HG03439 (cell line): ENCODE data around the gene PDE11A.

ENCODE experiments used
- ATAC-seq: cut with Tn5 transposase; IDR thresholded peaks from one replicate; pipeline ENCODE4 v1.9.1; 2021; ENCODE audit warnings: mild to moderate bottlenecking, moderate library complexity; ENCODE audit not compliant: unreplicated experiment

The PDE11A gene

DNA sequence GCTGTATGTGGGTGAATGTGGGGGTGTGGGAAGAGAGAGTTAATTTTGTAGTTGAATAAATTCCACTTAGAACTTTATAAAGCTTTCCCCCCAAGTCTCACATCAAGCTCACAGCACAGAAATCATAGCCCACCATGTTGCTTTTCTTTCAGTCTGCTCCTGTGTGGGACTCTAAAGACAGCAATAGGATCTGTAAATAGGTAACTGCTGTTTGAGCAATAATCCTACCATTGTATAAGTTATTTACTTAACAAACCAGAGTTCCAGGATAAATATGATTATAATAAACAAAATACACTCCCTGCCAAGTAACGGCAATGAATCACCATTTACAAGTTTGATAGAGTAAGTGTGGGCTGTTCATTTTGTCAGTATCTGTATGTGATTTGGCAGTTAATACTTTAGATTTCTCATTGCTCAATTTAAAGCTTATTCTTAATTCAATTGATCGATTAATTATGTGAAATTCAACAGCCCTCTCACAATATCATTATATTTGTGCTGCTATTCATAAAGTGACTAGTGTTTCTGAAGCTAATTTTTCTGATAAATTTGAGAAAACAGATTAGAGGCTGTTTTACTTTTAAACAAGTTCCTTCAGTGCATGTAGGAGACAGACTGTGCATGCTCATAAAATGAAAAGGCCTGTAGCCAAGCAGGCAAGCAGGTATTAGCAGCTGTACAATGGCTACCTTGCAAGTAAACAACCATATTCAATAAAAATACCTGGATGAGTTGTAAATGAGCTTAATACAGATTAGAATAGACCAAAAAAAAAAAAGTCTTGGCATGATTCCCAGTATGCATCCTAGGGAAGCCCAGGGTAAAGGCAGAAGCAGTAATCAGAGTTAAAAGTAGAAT lies 142.7 kb downstream of the PDE11A start:
- ATAC-seq: no peak

DNA sequence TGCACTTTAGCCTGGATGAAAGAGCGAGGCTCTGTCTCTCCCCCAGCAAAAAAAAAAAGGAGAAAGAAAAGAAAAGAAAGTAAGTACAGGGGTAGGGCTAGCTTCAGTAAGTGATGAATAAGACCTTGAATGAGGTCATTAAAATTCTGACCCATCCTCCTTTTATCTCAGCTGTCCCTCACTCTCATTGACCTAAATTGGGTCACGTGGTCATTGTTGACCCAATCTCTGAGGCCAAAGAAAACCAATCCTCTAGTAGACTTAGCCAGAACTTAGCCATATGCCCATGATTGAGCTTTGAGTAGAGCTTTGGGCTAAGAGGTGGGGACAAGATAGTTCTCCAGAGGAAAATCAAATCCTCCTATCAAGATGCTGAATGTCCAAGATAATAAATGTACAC lies 149.3 kb downstream of the PDE11A start:
- no peak for ATAC-seq

DNA sequence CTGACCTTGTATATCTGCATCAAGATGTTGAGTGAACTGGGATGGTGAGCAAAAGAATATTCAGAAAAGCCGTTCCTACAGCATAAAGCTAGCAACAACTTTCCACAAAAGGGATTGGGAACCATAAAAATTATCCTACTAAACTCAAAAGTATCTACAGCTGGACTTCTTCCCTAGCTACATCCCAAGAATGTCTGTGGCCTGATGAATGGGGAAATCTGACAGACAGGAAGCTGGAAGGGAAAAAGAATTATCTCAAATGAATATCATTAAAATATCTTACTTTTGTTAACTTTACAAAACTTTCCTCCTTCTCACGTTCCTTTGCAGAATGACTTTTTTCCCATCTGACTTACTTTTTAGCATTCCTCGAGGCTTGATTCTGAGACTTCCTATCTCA lies 150.9 kb downstream of the PDE11A start:
- no peak for ATAC-seq

DNA sequence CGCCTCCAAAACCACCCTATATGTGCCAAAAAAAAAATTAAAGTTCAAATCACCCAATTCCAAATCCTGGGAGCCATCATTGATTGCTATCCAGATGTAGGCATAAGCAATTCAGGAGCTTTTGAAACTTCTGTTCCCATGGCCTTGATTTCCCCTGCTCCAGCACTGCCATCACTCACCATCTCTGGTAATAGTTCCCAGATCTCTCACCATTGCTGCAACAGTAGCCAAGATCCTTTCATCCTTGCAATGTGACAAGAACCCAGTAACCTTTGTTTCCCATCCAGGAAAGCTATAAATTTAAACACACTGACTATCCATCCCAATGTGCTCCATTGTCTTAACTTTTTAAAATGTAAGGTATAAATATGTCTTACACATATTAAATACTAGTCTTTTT lies 155.4 kb downstream of the PDE11A start:
- ATAC-seq: no peak

DNA sequence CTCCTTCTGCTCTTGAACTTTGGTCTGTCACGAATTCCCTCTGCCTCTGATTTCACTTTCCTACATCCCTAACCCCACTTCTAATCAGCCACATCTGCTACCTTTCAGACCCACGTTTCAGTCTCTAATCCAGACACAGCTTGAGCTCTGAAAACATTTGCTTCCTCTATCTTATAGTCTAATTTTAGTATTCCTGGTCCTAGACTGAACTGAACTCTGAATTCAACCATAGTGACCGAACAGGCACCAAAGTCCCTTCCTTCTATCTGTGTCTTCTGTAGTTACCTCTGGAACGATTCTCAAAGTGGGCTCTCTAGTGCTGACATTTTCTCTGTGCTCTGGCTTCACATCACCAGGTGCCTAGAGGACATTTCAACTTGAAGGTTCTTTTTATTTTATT lies 156.2 kb downstream of the PDE11A start:
- no peak for ATAC-seq

DNA sequence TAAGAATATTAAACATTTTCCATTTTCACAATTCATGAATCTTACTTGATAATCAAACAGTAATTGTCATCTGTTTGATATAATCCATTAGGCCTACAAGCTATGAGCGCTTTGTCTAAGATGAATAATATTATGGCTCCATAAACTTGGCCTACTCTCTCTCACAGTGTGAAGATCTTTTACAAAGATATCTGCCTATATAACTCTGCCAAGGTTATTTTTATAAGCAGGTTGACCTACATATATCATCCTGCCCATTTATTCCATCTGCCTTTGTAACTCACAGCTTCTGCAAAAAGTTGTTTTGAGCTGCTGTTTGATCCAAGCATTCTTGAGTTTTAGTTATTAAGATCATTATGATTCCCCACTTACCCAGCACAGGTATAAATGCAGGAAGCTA lies 158.3 kb downstream of the PDE11A start:
- ATAC-seq: no peak

DNA sequence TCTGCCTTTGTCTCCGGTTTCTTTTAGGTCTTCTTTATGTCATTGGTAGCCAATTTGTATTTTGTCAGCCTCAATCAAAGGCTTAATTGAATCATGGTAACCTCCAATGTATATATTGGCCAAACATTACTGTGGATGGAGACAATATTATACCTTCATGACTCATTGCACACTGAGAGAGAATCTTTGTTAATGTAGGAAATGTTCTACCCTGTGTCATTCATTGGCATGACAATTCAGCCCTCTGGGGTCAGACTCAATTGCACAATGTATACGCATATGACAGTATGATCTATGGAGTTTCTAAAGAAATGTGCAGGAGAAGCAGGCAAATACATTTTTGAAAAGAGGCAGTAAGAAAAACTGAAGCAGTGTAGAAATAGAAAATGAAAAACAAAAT lies 162.6 kb downstream of the PDE11A start:
- no peak for ATAC-seq

DNA sequence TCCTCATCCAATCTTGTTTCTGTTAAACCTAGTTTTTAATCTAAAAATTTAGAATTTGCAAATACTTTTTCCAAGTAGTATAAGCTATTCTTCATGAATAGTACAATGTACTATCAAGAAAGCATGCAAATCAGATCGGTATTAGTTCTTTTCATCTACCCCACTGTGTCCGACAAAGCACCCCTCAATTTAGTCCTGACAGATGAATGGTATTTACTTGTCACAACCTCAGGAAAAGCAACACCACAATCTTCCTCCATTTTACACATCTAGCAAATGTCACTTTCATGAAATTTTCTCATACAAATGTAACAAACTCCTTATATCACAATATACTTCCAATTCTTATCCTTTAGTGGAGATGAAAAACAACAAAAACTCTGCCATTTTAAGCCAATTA lies 163.8 kb downstream of the PDE11A start:
- ATAC-seq: no peak

DNA sequence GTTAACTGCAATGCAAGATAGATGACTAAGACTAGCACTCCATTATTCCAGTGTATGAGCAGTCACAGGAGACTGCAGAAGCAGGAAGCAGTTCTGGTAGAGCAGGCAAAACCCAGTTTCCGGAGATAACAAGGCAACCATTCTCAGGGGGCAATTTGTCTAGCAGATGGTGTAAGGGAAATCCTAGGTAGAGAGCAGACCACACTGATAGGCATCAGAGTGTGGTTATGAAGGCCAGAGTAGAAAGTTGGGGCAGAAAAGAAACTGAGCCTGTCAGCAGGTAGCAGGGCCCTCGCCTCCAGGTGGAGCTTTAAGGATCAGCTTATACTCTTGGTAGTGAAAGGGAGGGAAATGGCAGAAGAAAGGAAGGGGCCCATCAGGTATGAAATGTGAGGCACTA lies 164.4 kb downstream of the PDE11A start:
- ATAC-seq: no peak

DNA sequence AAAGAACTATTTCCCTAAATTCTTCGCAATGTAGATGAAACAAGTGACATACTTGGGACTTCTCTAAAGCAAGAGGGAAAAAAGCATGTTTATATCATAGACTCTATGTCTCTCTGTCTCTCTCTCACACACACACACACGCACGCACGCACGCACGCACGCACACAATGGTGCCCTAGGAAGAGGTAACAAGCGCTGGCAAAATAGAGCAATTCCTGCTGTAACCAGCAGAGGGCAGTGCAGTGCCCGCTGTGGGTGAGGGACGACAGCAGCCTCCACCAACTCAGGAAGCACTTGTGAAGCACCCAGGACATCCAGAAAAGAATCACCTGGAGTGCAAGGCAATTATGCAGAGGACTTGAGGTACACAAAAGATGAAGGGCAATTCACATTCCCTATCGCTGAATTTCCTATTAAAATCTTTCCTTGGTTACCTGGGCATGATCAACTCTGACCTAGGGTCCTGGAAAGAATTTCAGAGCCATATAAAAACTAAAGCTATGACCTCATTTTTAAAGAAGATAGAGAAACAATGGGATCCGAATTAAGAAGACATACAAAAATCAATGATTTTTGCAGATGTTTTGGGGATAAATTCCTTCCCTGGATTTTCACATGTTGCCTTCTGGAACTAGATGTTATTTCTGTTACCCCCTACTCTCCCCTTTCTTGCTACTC lies 166.4 kb downstream of the PDE11A start:
- peak; percentile 95 for ATAC-seq

DNA sequence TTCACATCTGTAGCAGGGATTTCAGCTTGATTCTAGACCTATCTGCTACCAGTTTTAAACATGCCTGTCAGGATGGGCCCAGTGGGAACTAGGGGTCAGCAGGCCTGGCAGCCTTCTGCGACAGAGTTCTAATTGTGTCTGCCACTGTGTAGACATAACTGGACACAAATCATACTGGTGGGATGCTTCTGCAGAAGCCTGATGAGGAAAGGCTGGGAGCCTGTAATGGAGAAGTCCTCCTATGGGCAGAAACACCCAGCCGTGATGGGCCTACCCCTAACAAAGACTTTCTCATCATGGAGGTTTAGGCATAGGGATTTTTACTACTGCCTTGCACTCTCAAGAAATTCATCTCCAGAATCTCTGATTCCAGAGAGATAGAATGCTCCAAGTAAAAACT lies 166.9 kb downstream of the PDE11A start:
- no peak for ATAC-seq

DNA sequence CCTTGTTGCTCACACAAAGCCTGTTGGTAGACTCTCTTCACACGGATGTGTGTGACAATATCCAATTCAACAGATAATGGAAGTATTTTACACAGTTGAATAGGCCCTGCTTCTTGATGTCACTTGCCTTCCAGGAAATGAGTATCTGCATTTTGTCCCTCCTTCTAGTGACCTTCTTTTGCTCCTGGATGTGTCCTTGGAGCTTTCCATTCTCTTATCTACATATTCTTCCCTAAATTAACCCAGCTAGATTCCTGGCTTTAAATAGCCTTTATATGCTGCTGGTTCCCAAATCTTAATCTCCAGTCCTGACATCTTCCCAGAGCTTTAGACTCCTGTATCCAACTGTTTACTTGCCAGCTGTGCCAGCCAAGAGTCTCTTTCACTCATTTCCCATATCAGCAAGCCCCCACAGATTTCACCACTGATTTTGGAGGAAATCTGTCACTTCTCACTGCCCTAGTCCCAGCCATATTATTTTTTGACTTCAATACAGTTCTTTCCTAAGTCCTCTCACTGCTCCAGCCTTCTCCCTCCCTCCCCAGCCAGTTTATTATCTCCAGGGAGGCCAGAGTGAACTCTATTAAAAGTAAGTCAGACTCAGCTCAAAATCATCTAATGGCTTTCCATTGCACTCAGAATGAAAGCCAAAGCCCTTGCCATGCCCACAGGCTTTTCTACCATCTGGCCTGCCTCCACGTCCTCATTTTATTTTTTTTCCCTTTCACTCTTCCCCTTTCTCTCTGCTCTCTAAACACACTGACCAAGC lies 170.0 kb downstream of the PDE11A start:
- no peak for ATAC-seq

DNA sequence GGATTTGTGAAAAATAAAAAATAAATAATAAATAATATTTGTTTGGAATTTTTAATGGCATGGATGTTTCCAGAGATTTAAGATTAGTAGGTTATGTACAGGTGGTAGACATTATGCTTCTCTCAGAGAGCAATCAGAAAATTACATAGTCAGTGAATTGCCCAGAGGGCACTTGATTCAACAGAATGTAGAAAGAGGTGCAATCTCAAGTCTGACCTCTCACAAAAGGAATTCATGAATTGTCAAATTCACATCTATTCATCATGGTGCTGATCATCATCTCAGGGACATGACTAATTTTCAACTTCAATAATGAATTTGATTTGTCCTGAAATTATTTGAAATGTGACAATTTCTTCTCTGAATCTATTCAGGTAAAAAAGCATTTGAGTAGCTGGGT lies 172.5 kb downstream of the PDE11A start:
- ATAC-seq: no peak

DNA sequence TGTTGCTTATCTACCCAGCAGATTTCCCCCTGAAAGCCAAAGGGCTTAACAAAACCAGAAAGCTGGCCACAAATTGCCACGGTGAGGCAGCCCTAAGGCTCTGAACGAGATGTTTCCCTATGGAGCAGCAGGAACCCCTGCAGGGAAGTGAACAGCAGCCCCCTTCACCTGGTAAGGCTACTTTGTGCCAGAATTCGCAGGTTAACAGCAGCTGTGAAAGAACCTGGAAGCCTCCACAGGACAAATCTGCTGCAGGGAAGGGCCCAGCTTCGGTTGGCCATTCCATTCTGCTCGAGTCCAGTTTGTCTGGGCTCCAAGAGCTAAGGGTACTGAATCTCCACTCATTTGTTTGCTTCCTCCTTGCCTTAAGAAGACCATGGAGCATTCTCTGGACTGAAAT lies 175.3 kb downstream of the PDE11A start:
- ATAC-seq: no peak

DNA sequence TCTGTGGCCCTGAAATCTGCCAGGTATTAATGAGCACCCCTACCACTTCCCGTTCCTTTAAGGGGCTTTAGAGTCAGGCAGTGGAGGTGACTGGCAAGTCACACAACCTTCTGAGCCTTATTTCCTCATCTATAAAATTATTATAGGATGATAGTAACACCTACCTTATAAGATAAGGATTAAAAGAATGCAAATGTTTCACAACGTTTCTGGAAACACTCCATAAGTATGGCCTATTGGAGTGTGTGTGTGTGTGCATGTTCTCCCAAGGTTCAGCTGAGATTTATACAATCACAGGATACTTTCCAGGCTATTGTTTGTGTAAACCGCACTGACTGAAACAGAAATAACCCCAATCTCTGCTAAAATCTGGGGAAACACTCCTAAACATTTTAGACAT lies 176.0 kb downstream of the PDE11A start:
- ATAC-seq: no peak

DNA sequence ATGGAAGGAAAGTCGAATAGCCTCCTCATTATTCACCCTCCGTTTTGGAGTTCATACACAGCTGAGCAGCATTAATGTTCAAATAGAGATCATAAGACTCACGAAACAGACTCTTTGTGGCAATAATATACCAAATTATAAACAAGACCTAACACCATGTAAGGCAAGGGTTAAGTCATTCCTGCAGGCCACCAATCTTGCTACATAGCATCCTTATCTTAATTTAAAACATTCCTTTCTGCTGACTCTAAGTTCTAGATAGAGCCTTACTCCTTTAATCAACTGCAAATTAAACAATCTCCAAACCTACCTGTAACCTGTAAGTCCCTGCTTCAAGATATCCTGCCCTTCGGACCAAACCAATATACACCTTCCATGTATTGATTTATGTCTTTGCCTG lies 178.0 kb downstream of the PDE11A start:
- no peak for ATAC-seq

DNA sequence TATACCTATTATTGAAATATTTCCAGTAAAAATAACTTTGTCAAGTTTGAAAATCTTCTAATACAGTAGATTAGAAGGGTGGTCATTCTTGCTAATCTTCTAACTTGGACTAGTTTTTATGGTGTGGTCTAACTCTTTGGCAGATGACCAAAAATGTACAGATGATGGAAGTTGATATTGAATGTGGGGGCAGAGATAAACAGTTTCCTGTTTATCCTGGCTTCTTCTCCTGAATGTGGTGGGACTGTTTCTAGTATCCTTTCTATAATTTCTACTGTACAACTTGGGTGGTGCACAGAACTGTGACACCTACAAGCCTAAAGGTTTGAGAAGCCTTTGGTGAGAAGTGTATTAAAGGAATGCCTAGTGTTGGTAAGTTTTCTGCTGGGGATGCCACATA lies 178.7 kb downstream of the PDE11A start:
- no peak for ATAC-seq

DNA sequence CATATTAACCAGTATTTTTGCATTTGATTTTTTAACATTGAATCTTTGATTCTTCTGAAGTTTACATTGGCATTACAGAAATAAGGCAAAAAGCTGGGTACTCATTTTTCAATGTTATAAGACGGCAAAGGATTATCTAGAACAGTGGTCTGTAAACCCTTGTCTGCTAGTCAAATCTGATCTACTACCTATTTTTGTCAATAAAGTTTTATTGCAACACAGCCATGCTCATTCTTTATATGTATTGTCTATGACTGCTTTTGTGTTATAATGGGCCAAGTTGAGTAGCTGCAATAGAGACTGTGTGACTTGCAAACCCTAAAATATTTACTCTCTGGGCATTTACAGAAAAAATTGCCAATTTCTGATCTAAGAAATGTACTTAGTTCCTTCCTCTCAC lies 181.0 kb downstream of the PDE11A start:
- ATAC-seq: no peak

DNA sequence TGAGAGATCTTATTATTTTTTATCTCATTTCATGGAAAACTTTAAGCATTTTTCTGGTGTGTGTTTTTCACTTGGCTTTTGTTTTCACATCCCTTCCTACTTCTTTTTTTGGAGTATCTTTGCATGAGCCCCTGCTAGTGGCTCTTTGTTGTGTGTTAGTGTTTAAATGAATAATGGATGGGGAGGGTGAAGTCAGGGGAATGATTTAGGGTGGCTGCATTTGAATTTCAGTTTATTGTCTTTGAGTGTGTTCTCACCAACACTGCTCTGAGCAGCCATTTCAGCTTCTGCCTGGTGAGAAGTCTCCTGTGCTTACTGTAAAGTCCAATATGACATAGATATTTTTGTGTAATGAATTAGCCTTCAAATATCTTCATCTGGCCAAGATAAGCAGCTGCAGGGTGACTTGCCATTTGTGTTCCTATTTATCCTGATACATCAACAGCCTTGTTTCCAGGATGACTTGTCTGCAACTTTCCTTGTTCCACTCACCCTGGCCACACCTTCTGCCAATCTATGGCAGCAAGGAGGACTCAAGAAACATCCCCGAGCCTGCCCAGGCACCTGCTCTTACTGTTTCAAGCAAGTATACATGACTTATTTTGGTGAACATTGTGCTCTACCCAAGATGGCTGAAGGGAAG lies 182.6 kb downstream of the PDE11A start:
- ATAC-seq: no peak

DNA sequence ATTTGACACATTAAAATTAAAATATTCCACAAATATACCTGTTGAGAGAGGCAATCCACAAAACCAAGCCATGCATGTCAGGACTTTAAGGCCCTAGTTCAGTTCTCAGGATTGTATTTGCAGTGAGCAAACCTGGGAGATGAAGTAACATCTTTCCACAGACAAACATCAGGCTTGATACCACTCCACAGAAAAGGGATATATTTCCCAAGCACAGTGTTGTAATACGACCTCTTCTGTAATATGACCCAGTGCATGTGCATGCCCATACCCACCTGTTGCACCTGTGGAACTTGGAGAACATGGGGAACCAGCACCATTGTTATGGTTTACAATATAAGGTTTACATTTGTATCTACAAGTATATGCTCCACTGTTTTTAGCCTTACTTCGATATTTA lies 184.0 kb downstream of the PDE11A start:
- no peak for ATAC-seq

DNA sequence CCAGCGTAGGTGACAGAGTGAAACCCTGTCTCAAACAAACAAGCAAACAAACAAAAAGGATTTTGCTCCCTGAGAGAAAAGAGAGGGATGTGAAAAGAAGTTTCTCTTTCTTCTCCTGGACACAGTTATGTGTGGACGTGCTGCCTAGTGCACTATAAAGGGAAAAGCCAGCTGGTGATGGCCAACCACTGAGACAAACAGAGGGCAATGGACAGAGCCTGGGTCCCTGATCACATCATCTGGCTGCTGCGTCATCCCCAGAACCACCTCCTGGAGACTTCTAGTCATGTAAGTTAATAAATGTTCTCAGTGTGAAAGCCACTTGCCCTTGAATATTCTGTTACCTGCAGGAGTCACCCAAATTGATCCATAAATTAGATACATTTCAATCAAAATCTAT lies 184.9 kb downstream of the PDE11A start:
- no peak for ATAC-seq
